HuH-7 (cell line): ENCODE data around the gene ZMYND12.
"Not testable (repeated sequence)": the region's sequence is repeated elsewhere in the genome, so short reads cannot be mapped to it uniquely, and the experiment has no call there.

ENCODE experiments used
- DNase-seq: peaks from one replicate; pipeline ENCODE4 v3.0.0; 2011; ENCODE audit warnings: low spot score

Gene ZMYND12, protein sequence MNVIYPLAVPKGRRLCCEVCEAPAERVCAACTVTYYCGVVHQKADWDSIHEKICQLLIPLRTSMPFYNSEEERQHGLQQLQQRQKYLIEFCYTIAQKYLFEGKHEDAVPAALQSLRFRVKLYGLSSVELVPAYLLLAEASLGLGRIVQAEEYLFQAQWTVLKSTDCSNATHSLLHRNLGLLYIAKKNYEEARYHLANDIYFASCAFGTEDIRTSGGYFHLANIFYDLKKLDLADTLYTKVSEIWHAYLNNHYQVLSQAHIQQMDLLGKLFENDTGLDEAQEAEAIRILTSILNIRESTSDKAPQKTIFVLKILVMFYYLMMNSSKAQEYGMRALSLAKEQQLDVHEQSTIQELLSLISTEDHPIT

GRCh38 chr1:42456010-42456753 is at the start of gene ZMYND12, which contains the start of gene PPCS:
Gene ZMYND12 (minus strand): TSS chr1:42456022. CDS start chr1:42455997, 25 bp downstream.
Gene PPCS (plus strand): TSS chr1:42456543. CDS start chr1:42456566, 23 bp downstream.
- DNase-seq = peak; percentile 85

DNA sequence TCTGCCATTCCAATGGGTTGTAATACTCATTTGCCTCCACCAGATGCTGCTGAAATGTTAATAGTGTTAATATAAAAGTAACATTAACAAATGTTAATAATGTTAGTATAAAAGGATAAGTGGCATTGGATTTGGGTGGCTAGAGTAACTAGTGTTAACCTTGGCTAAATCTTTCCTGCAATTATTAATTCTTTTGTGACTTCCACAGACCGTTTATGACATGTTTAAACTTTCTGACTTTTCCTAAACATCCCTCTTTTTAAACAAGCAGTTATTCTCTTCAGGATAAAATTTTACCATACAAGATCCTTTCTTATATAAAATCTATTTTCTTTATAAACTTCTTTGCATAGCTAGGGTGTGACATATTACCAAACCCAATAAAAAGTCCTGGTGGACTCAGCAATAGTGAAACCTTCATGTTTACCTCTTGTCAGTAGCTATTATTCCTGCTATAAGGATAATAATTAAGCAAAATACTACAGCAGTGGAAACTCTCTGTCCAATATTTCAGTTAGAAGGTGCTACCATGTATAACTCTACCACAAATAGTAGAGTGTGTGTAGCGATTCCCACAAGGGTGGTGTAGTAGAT is 48.8 kb upstream of the ZMYND12 start:
- DNase-seq = no peak

- not testable (repeated sequence) for DNase-seq
Measured at GRCh38 chr1:42502031-42502430, 46.2 kb upstream of the ZMYND12 start.

DNA sequence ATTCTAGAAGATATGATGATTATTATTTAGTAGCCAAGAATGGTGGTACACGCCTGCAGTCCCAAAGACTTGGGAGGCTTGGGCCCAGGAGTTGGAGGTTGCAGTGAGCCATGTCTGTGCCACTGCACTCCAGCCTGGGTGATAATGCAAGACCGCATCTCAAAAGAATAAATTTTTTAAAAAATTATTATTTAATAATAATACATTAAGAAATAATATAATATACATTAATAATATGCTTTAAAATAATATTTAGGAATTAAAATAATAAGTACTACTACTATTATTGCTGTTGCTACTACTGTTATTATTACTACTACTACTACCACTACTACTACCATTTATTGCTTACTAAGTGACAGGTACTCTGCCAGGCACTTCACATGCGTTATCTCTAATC is 34.4 kb upstream of the ZMYND12 start:
- no peak for DNase-seq

GRCh38 chr1:42484382-42484781 is 28.6 kb upstream of the ZMYND12 start:
- no peak for DNase-seq

GRCh38 chr1:42482635-42483153 is 26.9 kb upstream of the ZMYND12 start:
- DNase-seq = no peak

GRCh38 chr1:42480921-42481320 is 25.1 kb upstream of the ZMYND12 start:
- DNase-seq = no peak

- no peak for DNase-seq
Measured at GRCh38 chr1:42479621-42480020, 23.8 kb upstream of the ZMYND12 start.

DNA sequence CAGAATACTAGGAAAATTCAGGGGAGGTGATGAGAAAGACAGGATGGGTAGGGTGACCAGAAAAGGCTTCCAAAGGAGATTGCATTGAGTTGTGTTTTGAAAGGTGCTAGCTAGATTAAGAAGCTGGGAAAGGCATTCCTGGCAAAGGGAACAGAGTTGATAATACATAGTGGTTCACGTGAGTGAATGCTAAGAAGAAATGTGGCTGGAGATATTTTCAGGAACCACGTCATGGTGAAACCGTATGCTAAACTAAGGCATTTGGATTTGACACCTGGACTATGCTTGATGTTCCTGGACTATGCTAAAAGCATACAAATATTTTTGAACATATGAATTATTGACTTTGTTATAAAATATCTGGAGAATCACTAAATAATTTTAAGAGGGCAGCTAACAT is 22.0 kb upstream of the ZMYND12 start:
- DNase-seq = no peak

GRCh38 chr1:42477354-42477753 is 21.5 kb upstream of the ZMYND12 start:
- not testable (repeated sequence) for DNase-seq

- DNase-seq = no peak
Measured at GRCh38 chr1:42476605-42477004, 20.8 kb upstream of the ZMYND12 start.

DNA sequence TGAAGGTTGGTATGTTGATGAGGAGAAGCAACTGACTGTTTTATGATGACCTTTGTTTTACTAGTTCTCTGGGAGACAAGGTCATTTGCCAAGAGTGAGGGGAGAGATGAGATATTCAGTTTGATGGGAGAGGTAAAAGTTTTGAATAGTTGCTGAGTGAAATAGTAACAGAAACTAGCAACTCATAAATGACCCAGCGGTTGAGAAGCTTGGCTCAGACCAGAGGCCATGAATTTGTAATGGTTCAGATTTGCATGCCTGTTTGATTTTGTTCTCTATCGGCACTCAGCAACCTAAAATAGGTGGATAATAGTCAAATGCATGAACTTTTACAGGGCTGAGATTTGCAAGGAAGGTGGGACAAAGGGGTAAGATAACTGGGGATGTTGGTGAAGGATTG is 13.9 kb upstream of the ZMYND12 start:
- no peak for DNase-seq

GRCh38 chr1:42466030-42466429 is 10.2 kb upstream of the ZMYND12 start:
- DNase-seq = no peak

DNA sequence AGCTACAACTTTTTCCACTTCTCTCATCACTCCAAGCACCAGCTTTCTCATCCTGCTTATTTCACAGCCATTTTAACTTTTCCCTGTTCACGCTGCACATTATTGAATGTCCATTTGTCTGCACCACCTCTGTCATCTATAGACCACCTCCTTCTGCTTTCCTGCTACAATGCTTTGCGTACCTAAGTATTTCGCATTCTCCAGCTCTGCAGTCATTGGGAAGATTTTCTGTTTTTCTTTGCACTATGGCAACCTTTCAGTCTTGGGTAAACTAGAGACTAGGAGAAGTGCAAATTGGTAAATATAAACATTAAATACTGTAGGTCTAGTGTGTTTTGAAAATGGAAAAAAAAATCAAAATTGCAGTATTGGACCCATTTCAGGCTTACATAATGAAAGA is 8.1 kb upstream of the ZMYND12 start:
- DNase-seq = no peak

- peak; percentile 95 for DNase-seq
Measured at GRCh38 chr1:42462828-42463763, 7.3 kb upstream of the ZMYND12 start, which contains the start of gene CCDC30. Gene CCDC30 (plus strand): TSS chr1:42463286. CDS start chr1:42480552, 17,266 bp downstream.

- DNase-seq = no peak
Measured at GRCh38 chr1:42461196-42461595, 5.4 kb upstream of the ZMYND12 start.

GRCh38 chr1:42456754-42457089 is 900 bp upstream of the ZMYND12 start:
- DNase-seq = peak; percentile 69

DNA sequence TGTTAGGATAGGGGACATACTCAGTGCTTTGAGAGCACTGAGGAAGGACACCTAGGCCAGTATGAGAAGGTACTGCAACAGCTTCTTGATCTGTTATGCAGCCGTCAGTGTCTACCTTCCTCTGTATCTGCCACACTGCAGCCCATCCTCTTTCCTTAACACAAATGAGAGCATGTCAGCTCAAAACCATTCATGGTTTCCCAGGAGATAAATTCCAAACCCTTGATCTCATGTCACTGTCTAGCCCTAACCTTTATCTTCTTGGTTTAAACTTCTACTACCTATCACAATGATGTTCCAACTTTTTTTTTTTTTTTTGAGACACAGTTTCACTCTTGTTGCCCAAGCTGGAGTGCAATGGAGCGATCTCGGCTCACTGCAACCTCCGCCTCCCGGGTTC is 1.4 kb downstream of the ZMYND12 start:
- no peak for DNase-seq

GRCh38 chr1:42453386-42453785 is 2.4 kb downstream of the ZMYND12 start:
- no peak for DNase-seq

DNA sequence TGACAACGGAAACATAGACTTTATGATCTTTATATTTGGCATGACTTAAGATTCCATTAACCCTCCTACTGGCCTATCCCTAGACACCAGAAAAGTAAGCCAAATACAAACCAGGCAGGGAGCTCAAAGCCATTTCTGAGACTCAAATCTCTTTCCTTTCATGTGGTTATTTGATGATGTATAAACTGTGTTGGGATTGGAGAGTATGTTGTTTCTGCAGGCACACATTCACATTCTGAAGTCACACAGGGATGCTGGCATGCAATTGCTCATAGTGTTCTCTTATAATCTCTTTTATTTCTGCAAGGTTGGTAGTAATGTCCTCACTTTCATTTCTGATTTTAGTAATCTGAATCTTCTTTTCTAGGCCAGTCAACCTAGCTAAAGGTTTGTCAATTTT is 5.8 kb downstream of the ZMYND12 start:
- DNase-seq = no peak

DNA sequence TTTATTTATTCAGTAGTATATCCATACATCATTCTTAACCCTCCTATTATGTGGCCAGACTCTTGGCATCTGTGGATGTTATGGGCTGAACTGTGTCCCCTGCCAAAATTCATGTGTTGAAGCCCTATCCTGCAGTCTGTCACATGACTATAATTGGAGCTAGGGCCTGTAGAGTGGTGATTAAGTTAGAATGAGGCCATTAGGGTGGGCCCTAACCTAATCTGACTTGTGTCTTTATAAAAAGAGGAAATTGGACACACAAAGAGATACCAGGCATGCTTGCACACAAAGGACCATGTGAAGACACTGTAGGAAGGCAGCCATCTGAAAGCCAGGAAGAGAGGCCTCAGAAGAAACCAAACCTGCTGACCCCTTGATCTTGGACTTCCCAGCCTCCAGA is 6.6 kb downstream of the ZMYND12 start:
- no peak for DNase-seq

- DNase-seq = no peak
Measured at GRCh38 chr1:42442662-42443061, 13.2 kb downstream of the ZMYND12 start.
